IMR-90 (cell line): ENCODE results near the gene TMEM92. TPM values are rescaled to one million over a fixed set of nuclear protein-coding genes. Genes with fewer than 3 reads are reported as not detected.

Experiments used
- FOS ChIP-seq: fragments of 150-350 bp; IDR thresholded peaks from 2 replicates; pipeline ENCODE4 v1.6.1; 2016; ENCODE audit warnings: low read depth, low read length
- MXI1 ChIP-seq: IDR thresholded peaks from 2 replicates; pipeline ENCODE4 v1.6.1; 2012; ENCODE audit warnings: low read depth, mild to moderate bottlenecking, low read length, moderate library complexity, borderline replicate concordance
- RCOR1 ChIP-seq: IDR thresholded peaks from 2 replicates; pipeline ENCODE4 v1.6.1; 2012; ENCODE audit warnings: mild to moderate bottlenecking, low read length, improper control_type of control experiment; ENCODE audit not compliant: insufficient replicate concordance
- polyA plus RNA-seq, 3 experiments: library from polyadenylated mRNA; depleted of rRNA; stranded (reverse); fragments of >200 nt; gene quantifications; 2 replicates each; pipeline ENCODE4 v1.2.3, GENCODE V29; 2012; ENCODE audit warnings: low replicate concordance in 1 of 3
- total RNA-seq: library from RNA; depleted of rRNA; stranded (reverse); fragments of >200 nt; gene quantifications from 2 replicates; pipeline ENCODE4 v1.2.3, GENCODE V29; 2012

TMEM92 gene
- total and polyA plus RNA-seq, 2 of the 4 experiments (the other 2 are of a cell fraction), result 0.18 to 1.7 TPM

- no peak for TF ChIP-seq RCOR1
- no peak for TF ChIP-seq MXI1
- no peak for TF ChIP-seq FOS
Observed at GRCh38 chr17:50263331-50264262, 10.7 kb upstream of the TMEM92 start (continued).
